HG02623 (cell line): Measurements from ENCODE around the gene TRMT11.

Experiments
- ATAC-seq: cut with Tn5 transposase; IDR thresholded peaks from one replicate; pipeline ENCODE4 v1.9.1; 2021; ENCODE audit warnings: moderate library complexity; ENCODE audit not compliant: unreplicated experiment

TRMT11 gene

GRCh38 chr6:126072834-126073233, 86.5 kb downstream of the TRMT11 start:
- ATAC-seq, result no peak

GRCh38 chr6:126075335-126076071, 89.2 kb downstream of the TRMT11 start:
- no peak for ATAC-seq

- no peak for ATAC-seq
Measured at GRCh38 chr6:126076992-126077664, 90.8 kb downstream of the TRMT11 start.

GRCh38 chr6:126077810-126078776, 91.8 kb downstream of the TRMT11 start:
- ATAC-seq, result no peak

GRCh38 chr6:126083875-126084274, 97.5 kb downstream of the TRMT11 start:
- no peak for ATAC-seq

GRCh38 chr6:126086560-126086959, 100.2 kb downstream of the TRMT11 start:
- peak; percentile 67 for ATAC-seq
